GM18868 (cell line): ENCODE results near the gene ZDHHC24.

Source experiments
- ATAC-seq: cut with Tn5 transposase; IDR thresholded peaks from one replicate; pipeline ENCODE4 v1.9.1; 2021; ENCODE audit warnings: mild to moderate bottlenecking, moderate library complexity; ENCODE audit not compliant: unreplicated experiment

The ZDHHC24 gene

GRCh38 chr11:66505276-66505816 lies 40.5 kb downstream of the ZDHHC24 start:
- no peak for ATAC-seq

GRCh38 chr11:66498506-66498905 lies 47.3 kb downstream of the ZDHHC24 start:
- ATAC-seq: no peak

- no peak for ATAC-seq
Measured at GRCh38 chr11:66497206-66497605, 48.6 kb downstream of the ZDHHC24 start.

GRCh38 chr11:66495401-66495854 lies 50.4 kb downstream of the ZDHHC24 start:
- ATAC-seq: no peak

- no peak for ATAC-seq
Measured at GRCh38 chr11:66494935-66495334, 50.9 kb downstream of the ZDHHC24 start.

- ATAC-seq: no peak
Measured at GRCh38 chr11:66494458-66494857, 51.4 kb downstream of the ZDHHC24 start.

- no peak for ATAC-seq
Measured at GRCh38 chr11:66493130-66493529, 52.7 kb downstream of the ZDHHC24 start.

- ATAC-seq: no peak
Measured at GRCh38 chr11:66492161-66492865, 53.5 kb downstream of the ZDHHC24 start.

GRCh38 chr11:66491315-66491935 lies 54.4 kb downstream of the ZDHHC24 start:
- no peak for ATAC-seq

GRCh38 chr11:66489636-66490035 lies 56.2 kb downstream of the ZDHHC24 start:
- ATAC-seq: no peak

- ATAC-seq: no peak
Measured at GRCh38 chr11:66488957-66489356, 56.9 kb downstream of the ZDHHC24 start.

- ATAC-seq: no peak
Measured at GRCh38 chr11:66484806-66485380, 61.0 kb downstream of the ZDHHC24 start.

GRCh38 chr11:66480117-66480938 lies 65.5 kb downstream of the ZDHHC24 start, which contains the start of gene DPP3:
Gene DPP3, plus strand, starts transcription at chr11:66480434. Its CDS starts 1,767 bp downstream, at chr11:66482201.
- ATAC-seq: peak; percentile 85

- ATAC-seq: no peak
Measured at GRCh38 chr11:66479394-66480116, 66.3 kb downstream of the ZDHHC24 start.

GRCh38 chr11:66478729-66479393 lies 67.0 kb downstream of the ZDHHC24 start:
- ATAC-seq: no peak

- ATAC-seq: no peak
Measured at GRCh38 chr11:66477263-66478201, 68.3 kb downstream of the ZDHHC24 start.

GRCh38 chr11:66476841-66477251 lies 69.0 kb downstream of the ZDHHC24 start:
- ATAC-seq: no peak

GRCh38 chr11:66476173-66476840 lies 69.5 kb downstream of the ZDHHC24 start:
- ATAC-seq: no peak
